Ishikawa (cell line): Measurements from ENCODE around the gene VSTM2B.

Experiments used
- CEBPB ChIP-seq: IDR thresholded peaks from 2 replicates; pipeline ENCODE4 v1.6.1; 2012
- CREB1 ChIP-seq: IDR thresholded peaks from 2 replicates; pipeline ENCODE4 v1.6.1; 2012; ENCODE audit warnings: low read depth
- EGR1 ChIP-seq: IDR thresholded peaks from 2 replicates; pipeline ENCODE4 v1.6.1; 2012
- EP300 ChIP-seq: IDR thresholded peaks from 2 replicates; pipeline ENCODE4 v1.6.1; 2012; ENCODE audit warnings: borderline replicate concordance
- FOXM1 ChIP-seq: IDR thresholded peaks from 2 replicates; pipeline ENCODE4 v1.6.1; 2012; ENCODE audit warnings: low read depth, borderline replicate concordance
- MAX ChIP-seq: IDR thresholded peaks from 2 replicates; pipeline ENCODE4 v1.6.1; 2012
- NFIC ChIP-seq: IDR thresholded peaks from 2 replicates; pipeline ENCODE4 v1.6.1; 2012
- RAD21 ChIP-seq: IDR thresholded peaks from 2 replicates; pipeline ENCODE4 v1.6.1; 2012; ENCODE audit warnings: low read depth
- REST ChIP-seq: IDR thresholded peaks from 2 replicates; pipeline ENCODE4 v1.6.1; 2012; ENCODE audit warnings: low read depth, mild to moderate bottlenecking
- TAF1 ChIP-seq: IDR thresholded peaks from 2 replicates; pipeline ENCODE4 v1.6.1; 2012; ENCODE audit warnings: low read depth, mild to moderate bottlenecking
- TCF12 ChIP-seq: IDR thresholded peaks from 2 replicates; pipeline ENCODE4 v1.6.1; 2012; ENCODE audit warnings: low read depth
- TEAD4 ChIP-seq: IDR thresholded peaks from 2 replicates; pipeline ENCODE4 v1.6.1; 2012
- USF1 ChIP-seq: IDR thresholded peaks from 2 replicates; pipeline ENCODE4 v1.6.1; 2012
- YY1 ChIP-seq: IDR thresholded peaks from 2 replicates; pipeline ENCODE4 v1.6.1; 2012; ENCODE audit warnings: low read depth
- ZBTB7A ChIP-seq: IDR thresholded peaks from 2 replicates; pipeline ENCODE4 v1.6.1; 2012; ENCODE audit warnings: low read depth

The VSTM2B gene

GRCh38 chr19:29483641-29483920 lies 42.2 kb upstream of the VSTM2B start:
- TF ChIP-seq CEBPB (no peak), TCF12 (no peak), EGR1 (no peak), NFIC (no peak), FOXM1 (no peak), YY1 (no peak), MAX (no peak), USF1 (no peak), TAF1 (no peak), EP300 (no peak), RAD21 (no peak)

- TF ChIP-seq FOXM1 (no peak), RAD21 (no peak), TAF1 (no peak), NFIC (no peak), MAX (no peak), TEAD4 (no peak), CEBPB (no peak), ZBTB7A (no peak), CREB1 (no peak), EGR1 (no peak), REST (no peak), YY1 (no peak), USF1 (no peak), TCF12 (no peak), EP300 (no peak)
These were observed 41.7 kb upstream of the VSTM2B start for GRCh38 chr19:29483944-29484581.

- TF ChIP-seq FOXM1 (no peak), TEAD4 (no peak), TCF12 (no peak), MAX (no peak), NFIC (no peak), ZBTB7A (no peak), TAF1 (no peak), CEBPB (no peak), USF1 (no peak), EGR1 (no peak), YY1 (no peak), RAD21 (no peak), EP300 (no peak)
These were observed 40.9 kb upstream of the VSTM2B start for GRCh38 chr19:29484876-29485275.

GRCh38 chr19:29485293-29485692 lies 40.5 kb upstream of the VSTM2B start:
- no peak for TF ChIP-seq MAX
- TF ChIP-seq TCF12, result no peak
- no peak for TF ChIP-seq FOXM1
- no peak for TF ChIP-seq USF1
- no peak for TF ChIP-seq EP300
- TF ChIP-seq YY1, result no peak
- no peak for TF ChIP-seq TAF1
- no peak for TF ChIP-seq TEAD4
- TF ChIP-seq RAD21, result no peak
- no peak for TF ChIP-seq ZBTB7A
- no peak for TF ChIP-seq REST
